Stimulated activated naive CD8-positive, alpha-beta T cell treated with anti-CD3 and anti-CD28 coated beads, Interleukin-15, Interleukin-2, amounts not matched to agents 100 ng/mL and 50 ng/mL, for 24 hours (primary cell): Measurements from ENCODE around the gene GLE1.
A peak's percentile ranks its signal among the peaks of the same experiment; 100 is the strongest.
"Not testable (repeated sequence)": the region's sequence is repeated elsewhere in the genome, so short reads cannot be mapped to it uniquely, and the experiment has no call there.

Experiments
- H3K27ac Mint-ChIP-seq: one replicate; pipeline ENCODE4 v1.8.0; 2021; ENCODE audit warnings: mild to moderate bottlenecking, mixed read lengths
- H3K27me3 Mint-ChIP-seq: one replicate; pipeline ENCODE4 v1.8.0; 2021; ENCODE audit warnings: mixed read lengths
- H3K36me3 Mint-ChIP-seq: one replicate; pipeline ENCODE4 v1.8.0; 2021; ENCODE audit warnings: low read depth, mixed read lengths
- H3K4me1 Mint-ChIP-seq: one replicate; pipeline ENCODE4 v1.8.0; 2021; ENCODE audit warnings: low read depth, mixed read lengths
- H3K4me3 Mint-ChIP-seq: one replicate; pipeline ENCODE4 v1.8.0; 2021; ENCODE audit warnings: mild to moderate bottlenecking, mixed read lengths
- H3K9me3 Mint-ChIP-seq: one replicate; pipeline ENCODE4 v1.8.0; 2021; ENCODE audit warnings: mixed read lengths

Gene GLE1

GRCh38 chr9:128485414-128485855 lies 19.1 kb upstream of the GLE1 start:
- Mint-ChIP-seq H3K4me3 (no peak overlapping the region), H3K36me3 (peaks cover 83% of the 10 kb centered on the region), H3K27ac (no peak overlapping the region), H3K4me1 (no peaks in the 10 kb centered on the region), H3K27me3 (no peaks in the 10 kb centered on the region), H3K9me3 (no peaks in the 10 kb centered on the region)

- Mint-ChIP-seq H3K36me3 (peaks cover 82% of the 10 kb centered on the region), H3K27ac (no peak overlapping the region), H3K9me3 (no peaks in the 10 kb centered on the region), H3K27me3 (no peaks in the 10 kb centered on the region), H3K4me1 (no peaks in the 10 kb centered on the region), H3K4me3 (no peak overlapping the region)
Measured at GRCh38 chr9:128486201-128486600, 18.3 kb upstream of the GLE1 start.

- no peaks in the 10 kb centered on the region for H3K9me3 Mint-ChIP-seq
- peaks cover 56% of the 10 kb centered on the region for H3K36me3 Mint-ChIP-seq
- no peaks in the 10 kb centered on the region for H3K4me1 Mint-ChIP-seq
- H3K4me3 Mint-ChIP-seq: no peak overlapping the region
- H3K27me3 Mint-ChIP-seq: no peaks in the 10 kb centered on the region
- no peak overlapping the region for H3K27ac Mint-ChIP-seq
Measured at GRCh38 chr9:128493424-128493823, 11.1 kb upstream of the GLE1 start.

GRCh38 chr9:128494108-128494745 lies 10.3 kb upstream of the GLE1 start:
- Mint-ChIP-seq H3K4me1 (no peaks in the 10 kb centered on the region), H3K27ac (no peak overlapping the region), H3K4me3 (no peak overlapping the region), H3K36me3 (peaks cover 48% of the 10 kb centered on the region), H3K27me3 (no peaks in the 10 kb centered on the region), H3K9me3 (no peaks in the 10 kb centered on the region)

- Mint-ChIP-seq H3K4me3 (no peak overlapping the region), H3K4me1 (no peaks in the 10 kb centered on the region), H3K27ac (no peak overlapping the region), H3K9me3 (no peaks in the 10 kb centered on the region), H3K27me3 (no peaks in the 10 kb centered on the region), H3K36me3 (peaks cover 45% of the 10 kb centered on the region)
Measured at GRCh38 chr9:128494746-128495129, 9.8 kb upstream of the GLE1 start.

GRCh38 chr9:128495296-128495695 lies 9.2 kb upstream of the GLE1 start:
- Mint-ChIP-seq H3K27me3 (no peaks in the 10 kb centered on the region), H3K27ac (no peak overlapping the region), H3K4me1 (no peaks in the 10 kb centered on the region), H3K4me3 (no peak overlapping the region), H3K9me3 (no peaks in the 10 kb centered on the region), H3K36me3 (peaks cover 47% of the 10 kb centered on the region)

GRCh38 chr9:128495804-128496417 lies 8.6 kb upstream of the GLE1 start:
- Mint-ChIP-seq H3K4me3 (no peak overlapping the region), H3K27ac (peak overlapping the region; percentile 43), H3K36me3 (peaks cover 49% of the 10 kb centered on the region), H3K27me3 (no peaks in the 10 kb centered on the region), H3K4me1 (no peaks in the 10 kb centered on the region), H3K9me3 (no peaks in the 10 kb centered on the region)

- H3K27me3 Mint-ChIP-seq: no peaks in the 10 kb centered on the region
Measured at GRCh38 chr9:128497824-128498610, 6.5 kb upstream of the GLE1 start.

GRCh38 chr9:128498911-128499310 lies 5.6 kb upstream of the GLE1 start:
- Mint-ChIP-seq H3K4me3 (no peak overlapping the region), H3K4me1 (peaks cover 4% of the 10 kb centered on the region), H3K27ac (no peak overlapping the region), H3K36me3 (peaks cover 50% of the 10 kb centered on the region), H3K27me3 (no peaks in the 10 kb centered on the region), H3K9me3 (no peaks in the 10 kb centered on the region)

More at GRCh38 chr9:128497824-128498610, 6.5 kb upstream of the GLE1 start:
- peaks cover 51% of the 10 kb centered on the region for H3K36me3 Mint-ChIP-seq
- H3K9me3 Mint-ChIP-seq: no peaks in the 10 kb centered on the region
- no peaks in the 10 kb centered on the region for H3K4me1 Mint-ChIP-seq
- no peak overlapping the region for H3K27ac Mint-ChIP-seq
- no peak overlapping the region for H3K4me3 Mint-ChIP-seq

- H3K4me1 Mint-ChIP-seq: peaks cover 5% of the 10 kb centered on the region
- peaks cover 47% of the 10 kb centered on the region for H3K36me3 Mint-ChIP-seq
- no peaks in the 10 kb centered on the region for H3K27me3 Mint-ChIP-seq
- no peaks in the 10 kb centered on the region for H3K9me3 Mint-ChIP-seq
- H3K27ac Mint-ChIP-seq: no peak overlapping the region
- no peak overlapping the region for H3K4me3 Mint-ChIP-seq
Measured at GRCh38 chr9:128499920-128500319, 4.6 kb upstream of the GLE1 start.

GRCh38 chr9:128503415-128503825 lies 1.1 kb upstream of the GLE1 start:
- not testable (repeated sequence) for H3K9me3 Mint-ChIP-seq

GRCh38 chr9:128503870-128504269 lies 649 bp upstream of the GLE1 start:
- H3K36me3 Mint-ChIP-seq: peaks cover 32% of the 10 kb centered on the region
- H3K27ac Mint-ChIP-seq: peak overlapping the region; percentile 26
- H3K4me3 Mint-ChIP-seq: peak overlapping the region; percentile 94
- peaks cover 27% of the 10 kb centered on the region for H3K4me1 Mint-ChIP-seq
- H3K9me3 Mint-ChIP-seq: no peaks in the 10 kb centered on the region
- no peaks in the 10 kb centered on the region for H3K27me3 Mint-ChIP-seq

More at GRCh38 chr9:128503415-128503825, 1.1 kb upstream of the GLE1 start:
- not testable (repeated sequence) for H3K27me3 Mint-ChIP-seq, H3K27ac Mint-ChIP-seq
- H3K36me3 Mint-ChIP-seq: peaks cover 28% of the 10 kb centered on the region
- H3K4me3 Mint-ChIP-seq: peak overlapping the region; percentile 94
- peaks cover 23% of the 10 kb centered on the region for H3K4me1 Mint-ChIP-seq

GRCh38 chr9:128505414-128505765 lies 871 bp downstream of the GLE1 start:
- H3K4me3 Mint-ChIP-seq: peak overlapping the region; percentile 94
- peaks cover 31% of the 10 kb centered on the region for H3K4me1 Mint-ChIP-seq
- peak overlapping the region; percentile 95 for H3K27ac Mint-ChIP-seq
- H3K27me3 Mint-ChIP-seq: no peaks in the 10 kb centered on the region
- no peaks in the 10 kb centered on the region for H3K9me3 Mint-ChIP-seq
- peaks cover 36% of the 10 kb centered on the region for H3K36me3 Mint-ChIP-seq

- Mint-ChIP-seq H3K4me3 (peak overlapping the region; percentile 94), H3K36me3 (peaks cover 31% of the 10 kb centered on the region), H3K4me1 (peaks cover 31% of the 10 kb centered on the region)
- not testable (repeated sequence) for H3K9me3 Mint-ChIP-seq, H3K27ac Mint-ChIP-seq, H3K27me3 Mint-ChIP-seq
Measured at GRCh38 chr9:128505906-128506305, 1.4 kb downstream of the GLE1 start.

- Mint-ChIP-seq H3K27ac (no peak overlapping the region), H3K4me3 (no peak overlapping the region), H3K27me3 (no peaks in the 10 kb centered on the region), H3K4me1 (peaks cover 18% of the 10 kb centered on the region), H3K9me3 (no peaks in the 10 kb centered on the region), H3K36me3 (peaks cover 56% of the 10 kb centered on the region)
Measured at GRCh38 chr9:128512820-128513219, 8.3 kb downstream of the GLE1 start.
